Suprapubic skin (tissue), 4 donors: ENCODE data around the gene SRSF3. TPM values are rescaled to one million over a fixed set of nuclear protein-coding genes. Genes with fewer than 3 reads are reported as not detected.

Experiments used
- DNase-seq, 2 donors: peaks; one replicate each; pipeline ENCODE4 v3.0.0-alpha.2; 2019; ENCODE audit warnings: low spot score in 2 of 2
- H3K27ac ChIP-seq: fragments of 200-600 bp; sonication (generic); one replicate; pipeline ENCODE4 v1.5.1; 2019
- H3K27me3 ChIP-seq: fragments of 200-600 bp; sonication (generic); one replicate; pipeline ENCODE4 v1.5.1; 2019
- H3K36me3 ChIP-seq: fragments of 200-600 bp; sonication (generic); one replicate; pipeline ENCODE4 v1.5.1; 2019
- H3K4me1 ChIP-seq: fragments of 200-600 bp; sonication (generic); one replicate; pipeline ENCODE4 v1.5.1; 2019
- H3K4me3 ChIP-seq: fragments of 200-600 bp; sonication (generic); one replicate; pipeline ENCODE4 v1.5.1; 2019; ENCODE audit warnings: mild to moderate bottlenecking
- H3K9me3 ChIP-seq: fragments of 200-600 bp; sonication (generic); one replicate; pipeline ENCODE4 v1.5.1; 2019
- EP300 ChIP-seq: sonication (generic); formaldehyde crosslinking; IDR thresholded peaks from one replicate; pipeline ENCODE4 v1.6.1; 2017; ENCODE audit warnings: antibody characterized with exemption
- POLR2A ChIP-seq, 2 donors: fragments of 450-650 bp; IDR thresholded peaks; one replicate each; pipeline ENCODE4 v1.6.1; 2017; ENCODE audit warnings: antibody characterized with exemption in 2 of 2, mild to moderate bottlenecking in 2 of 2, moderate library complexity in 2 of 2
- POLR2AphosphoS5 ChIP-seq, 3 donors: sonication (generic); formaldehyde crosslinking; IDR thresholded peaks; one replicate each; pipeline ENCODE4 v1.6.1; 2017; ENCODE audit warnings: antibody characterized with exemption in 3 of 3
- WGBS: methylation state at CpG from one replicate; pipeline ENCODE4 v1.1.5; 2018; 5-methylcytosine and 5-hydroxymethylcytosine counted together
- total RNA-seq, 4 donors: library from RNA; depleted of rRNA; stranded (reverse); fragments of >200 nt; gene quantifications; one replicate each; pipeline ENCODE4 v1.1.0, GENCODE V29; 2016
- TF ChIP-seq, protein P1 (sequence below), 2 donors: fragments of 200-600 bp in 1 of 2; fragments of 450-650 bp in 1 of 2; sonication (generic) in 1 of 2; IDR thresholded peaks; one replicate each; pipeline ENCODE4 v1.5.1; 2016 to 2019; ENCODE audit warnings: antibody characterized with exemption in 2 of 2, mild to moderate bottlenecking in 1 of 2, moderate library complexity in 1 of 2

Gene SRSF3
- total RNA-seq, 4 donors from 2014 or later, result 152 to 180 (median 167) TPM

DNA sequence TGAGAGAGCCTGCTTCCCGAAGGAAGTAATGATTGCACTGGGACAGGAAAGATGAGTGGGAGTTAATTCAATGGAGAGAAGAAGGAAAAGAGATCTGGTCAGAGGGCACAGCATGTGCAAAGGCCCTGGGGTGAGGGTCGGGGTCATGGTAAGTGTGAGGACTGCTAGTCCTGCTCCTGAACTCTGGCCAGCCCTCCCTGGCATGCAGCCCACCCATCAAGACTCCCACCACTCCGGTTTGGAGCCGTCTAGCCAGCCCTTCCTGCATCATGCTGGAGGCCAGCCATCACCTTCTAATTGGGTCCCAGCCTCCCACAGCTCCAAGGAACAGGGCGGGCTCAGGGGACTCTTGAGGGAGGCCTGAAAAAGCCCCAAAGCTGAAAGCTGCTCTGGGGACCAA lies 42.1 kb downstream of the SRSF3 start:
- 55% methylated on average over 4 of the region's 5 CpGs for WGBS
- H3K4me3 ChIP-seq, result no peak overlapping the region

DNA sequence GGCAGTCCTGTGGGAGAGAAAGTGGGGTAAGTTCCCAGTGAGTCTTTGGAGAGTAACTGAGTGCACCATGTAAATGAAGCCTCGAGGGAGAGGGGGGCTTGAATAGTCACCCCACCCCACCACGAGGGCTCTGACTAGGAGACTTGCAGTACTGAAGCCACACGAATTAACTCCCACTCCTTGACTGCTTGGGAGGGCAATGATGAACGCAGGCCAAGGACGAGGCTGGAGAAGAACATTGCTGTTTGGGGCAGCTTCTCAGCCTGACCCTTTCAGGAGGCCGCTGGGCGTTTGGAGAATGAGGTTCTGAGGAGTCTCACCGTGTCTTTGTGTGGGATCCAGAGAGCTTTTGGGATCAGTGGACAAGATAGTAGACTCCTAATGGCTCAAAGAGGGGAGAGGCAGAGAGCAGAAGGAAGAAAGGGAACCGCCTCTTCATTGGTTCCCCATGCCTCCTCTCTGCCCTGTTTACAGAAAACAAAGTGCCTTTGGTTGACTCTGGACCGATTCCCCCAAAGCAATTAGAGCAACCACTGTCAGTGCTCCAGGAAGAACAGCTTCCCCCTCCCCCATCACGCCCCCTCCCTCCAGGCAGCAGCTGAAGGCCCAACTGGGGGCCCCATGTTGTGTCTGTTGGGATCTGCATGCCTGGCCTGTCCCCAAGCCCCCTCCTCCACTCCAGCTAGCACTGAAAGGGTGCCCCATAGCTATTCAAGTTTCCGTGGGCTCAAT lies 42.7 kb downstream of the SRSF3 start:
- Histone ChIP-seq H3K4me1 (no peaks in the 10 kb centered on the region), H3K27ac (no peak overlapping the region), H3K36me3 (no peaks in the 10 kb centered on the region), H3K27me3 (no peaks in the 10 kb centered on the region), H3K4me3 (no peak overlapping the region), H3K9me3 (no peaks in the 10 kb centered on the region)
- TF ChIP-seq EP300, result no peak
- no peak for TF ChIP-seq POLR2AphosphoS5 (IDR thresholded peaks at IDR 0.05)
- TF ChIP-seq, protein P1, sequence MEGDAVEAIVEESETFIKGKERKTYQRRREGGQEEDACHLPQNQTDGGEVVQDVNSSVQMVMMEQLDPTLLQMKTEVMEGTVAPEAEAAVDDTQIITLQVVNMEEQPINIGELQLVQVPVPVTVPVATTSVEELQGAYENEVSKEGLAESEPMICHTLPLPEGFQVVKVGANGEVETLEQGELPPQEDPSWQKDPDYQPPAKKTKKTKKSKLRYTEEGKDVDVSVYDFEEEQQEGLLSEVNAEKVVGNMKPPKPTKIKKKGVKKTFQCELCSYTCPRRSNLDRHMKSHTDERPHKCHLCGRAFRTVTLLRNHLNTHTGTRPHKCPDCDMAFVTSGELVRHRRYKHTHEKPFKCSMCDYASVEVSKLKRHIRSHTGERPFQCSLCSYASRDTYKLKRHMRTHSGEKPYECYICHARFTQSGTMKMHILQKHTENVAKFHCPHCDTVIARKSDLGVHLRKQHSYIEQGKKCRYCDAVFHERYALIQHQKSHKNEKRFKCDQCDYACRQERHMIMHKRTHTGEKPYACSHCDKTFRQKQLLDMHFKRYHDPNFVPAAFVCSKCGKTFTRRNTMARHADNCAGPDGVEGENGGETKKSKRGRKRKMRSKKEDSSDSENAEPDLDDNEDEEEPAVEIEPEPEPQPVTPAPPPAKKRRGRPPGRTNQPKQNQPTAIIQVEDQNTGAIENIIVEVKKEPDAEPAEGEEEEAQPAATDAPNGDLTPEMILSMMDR (IDR thresholded peaks at IDR 0.05), result no peak
- TF ChIP-seq POLR2A (IDR thresholded peaks at IDR 0.05), result no peak
- no peak for DNase-seq
- WGBS, result 72% methylated on average over 11 of the region's 12 CpGs

More for the DNA sequence above, 42.1 kb downstream of the SRSF3 start:
- DNase-seq, result no peak
- Histone ChIP-seq H3K4me1 (no peaks in the 10 kb centered on the region), H3K27me3 (no peaks in the 10 kb centered on the region), H3K27ac (no peak overlapping the region), H3K36me3 (no peaks in the 10 kb centered on the region), H3K9me3 (no peaks in the 10 kb centered on the region)
- TF ChIP-seq POLR2AphosphoS5 (IDR thresholded peaks at IDR 0.05) (no peak), EP300 (no peak), POLR2A (IDR thresholded peaks at IDR 0.05) (no peak)
- TF ChIP-seq, protein P1 (IDR thresholded peaks at IDR 0.05), result no peak

DNA sequence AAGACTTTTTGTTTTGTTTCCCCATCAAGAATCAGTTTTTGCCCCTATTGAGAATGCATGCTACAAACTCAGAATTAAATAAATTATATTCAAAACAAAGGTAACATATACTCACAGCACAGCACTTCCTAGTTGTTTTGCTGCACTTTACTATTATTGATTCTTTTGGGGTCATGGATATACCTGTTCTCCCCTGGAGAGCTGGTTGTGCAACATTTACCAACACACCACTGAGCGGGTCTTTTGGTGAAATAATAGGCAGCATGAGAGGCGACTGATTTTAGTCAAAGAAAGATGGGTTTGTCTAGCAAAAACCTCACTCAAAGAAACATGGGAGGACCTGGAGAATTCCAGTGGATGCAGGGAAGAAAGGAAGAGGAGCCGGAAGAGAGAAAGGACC lies 44.4 kb downstream of the SRSF3 start:
- H3K9me3 ChIP-seq, result no peaks in the 10 kb centered on the region
- 94% methylated on average over 3 of the region's 3 CpGs for WGBS
- no peak overlapping the region for H3K4me3 ChIP-seq
- no peaks in the 10 kb centered on the region for H3K36me3 ChIP-seq
- TF ChIP-seq POLR2AphosphoS5 (IDR thresholded peaks at IDR 0.05) (no peak), EP300 (no peak), POLR2A (IDR thresholded peaks at IDR 0.05) (no peak)
- TF ChIP-seq, protein P1 (IDR thresholded peaks at IDR 0.05), result no peak
- H3K27ac ChIP-seq, result no peak overlapping the region
- H3K27me3 ChIP-seq, result no peaks in the 10 kb centered on the region
- DNase-seq, result no peak
- H3K4me1 ChIP-seq, result peaks cover 8% of the 10 kb centered on the region

DNA sequence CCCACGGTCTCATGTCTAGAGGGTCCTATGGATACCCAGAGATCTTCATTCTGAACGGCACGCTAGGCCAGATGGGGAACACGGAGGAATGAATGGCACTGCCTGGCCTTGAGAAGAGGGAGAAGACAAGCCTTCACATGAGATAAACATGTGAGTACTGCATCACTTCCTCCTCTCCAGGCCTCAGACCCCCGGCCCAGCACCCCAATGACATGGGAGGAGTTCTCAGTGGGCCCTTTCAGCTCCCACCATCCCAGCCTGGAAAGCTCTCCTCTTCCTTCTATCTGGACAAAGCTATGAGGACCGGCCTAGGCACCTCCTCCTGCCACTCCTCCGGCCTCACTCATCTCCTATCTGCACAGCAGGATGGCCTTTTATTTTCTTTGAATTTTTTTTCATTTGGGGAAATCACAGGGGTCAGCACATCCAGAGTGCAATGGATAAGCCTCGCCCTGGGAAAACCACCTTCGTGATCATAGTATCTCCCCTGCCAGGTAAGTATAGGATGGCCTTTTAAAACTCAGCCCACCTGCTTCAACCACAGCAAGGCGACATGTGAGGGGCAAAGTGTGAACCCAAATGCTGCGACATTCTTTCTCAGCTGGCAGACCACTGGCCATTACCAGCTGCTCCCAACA lies 45.1 kb downstream of the SRSF3 start:
- DNase-seq, result no peak
- no peaks in the 10 kb centered on the region for H3K36me3 ChIP-seq
- WGBS, result 91% methylated on average over 11 of the region's 11 CpGs
- peaks cover 15% of the 10 kb centered on the region for H3K4me1 ChIP-seq
- no peaks in the 10 kb centered on the region for H3K27me3 ChIP-seq
- H3K9me3 ChIP-seq, result no peaks in the 10 kb centered on the region
- no peak overlapping the region for H3K4me3 ChIP-seq
- no peak overlapping the region for H3K27ac ChIP-seq
- TF ChIP-seq, protein P1 (IDR thresholded peaks at IDR 0.05), result no peak
- TF ChIP-seq POLR2A (IDR thresholded peaks at IDR 0.05) (no peak), EP300 (no peak), POLR2AphosphoS5 (IDR thresholded peaks at IDR 0.05) (no peak)

DNA sequence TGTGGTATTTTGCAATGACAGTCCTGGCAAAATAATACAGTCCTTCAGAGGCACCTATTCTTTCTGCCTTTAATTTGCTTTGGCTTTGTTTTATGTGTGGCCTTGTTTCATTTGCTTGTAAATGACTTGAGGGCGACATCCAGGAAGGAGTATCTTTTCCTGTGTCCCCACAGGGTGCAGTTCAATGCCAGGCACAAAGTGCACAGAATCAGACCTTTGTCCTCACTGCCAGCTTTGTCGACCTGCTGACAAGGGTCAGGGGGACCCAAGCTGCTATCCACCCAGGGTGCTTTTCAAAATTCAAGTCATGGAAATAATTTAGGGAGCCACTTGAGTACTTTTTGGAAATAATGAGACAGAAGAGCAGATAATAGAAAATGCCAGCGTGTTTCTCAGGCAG lies 47.4 kb downstream of the SRSF3 start:
- 69% methylated on average over 3 of the region's 3 CpGs for WGBS
- TF ChIP-seq, protein P1 (IDR thresholded peaks at IDR 0.05), result no peak
- TF ChIP-seq EP300, result no peak
- no peak for TF ChIP-seq POLR2AphosphoS5 (IDR thresholded peaks at IDR 0.05)
- no peaks in the 10 kb centered on the region for H3K27me3 ChIP-seq
- no peaks in the 10 kb centered on the region for H3K9me3 ChIP-seq
- no peaks in the 10 kb centered on the region for H3K36me3 ChIP-seq
- H3K27ac ChIP-seq, result no peak overlapping the region
- H3K4me1 ChIP-seq, result peaks cover 17% of the 10 kb centered on the region
- DNase-seq, result no peak
- no peak overlapping the region for H3K4me3 ChIP-seq
